ENCODE data around the gene SPRR3. TPM values are rescaled to one million over a fixed set of nuclear protein-coding genes. Genes with fewer than 3 reads are reported as not detected.

SPRR3 gene
- total and polyA plus RNA-seq, 2 donors: 0.65 to 10.0 TPM

DNA sequence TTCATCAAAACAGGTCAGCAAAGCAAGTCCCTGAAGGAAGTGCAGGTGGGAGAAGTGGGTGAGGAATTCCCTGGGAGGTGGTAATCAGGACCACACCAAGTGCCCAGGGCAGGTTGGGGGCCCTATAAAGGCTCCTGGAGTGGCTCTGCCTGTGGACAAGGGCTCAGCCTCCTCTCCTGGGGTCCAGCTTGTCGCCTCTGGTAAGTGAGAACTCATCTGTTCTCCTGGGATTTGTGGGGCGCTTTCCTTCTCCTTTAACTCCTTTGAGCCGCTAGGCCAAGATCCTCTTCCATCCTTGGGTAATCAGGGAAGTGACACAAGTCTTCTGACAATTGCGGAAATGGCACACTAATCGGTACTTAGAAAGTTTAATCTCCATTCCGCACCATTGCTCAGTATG, 31.1 kb upstream of the SPRR3 start, which contains the start of gene SPRR4:
Gene SPRR4 (plus strand): TSS at position 154 of the 400 bp plus-strand sequence. CDS start 1,243 bp downstream, outside the sequence.
- DNase-seq (ENCODE audit: extremely low spot score): no peak
- Histone ChIP-seq H3K4me3 (ENCODE audit: low read depth, low read length) (no peak within 1 kb of the TSS), H3K36me3 (ENCODE audit: insufficient read depth) (no peaks in the 10 kb centered on the region), H3K4me1 (ENCODE audit: insufficient read depth) (no peaks in the 10 kb centered on the region), H3K27ac (ENCODE audit: low read depth) (no peak within 1 kb of the TSS)
- WGBS: 87% methylated on average over 6 of the region's 6 CpGs

DNA sequence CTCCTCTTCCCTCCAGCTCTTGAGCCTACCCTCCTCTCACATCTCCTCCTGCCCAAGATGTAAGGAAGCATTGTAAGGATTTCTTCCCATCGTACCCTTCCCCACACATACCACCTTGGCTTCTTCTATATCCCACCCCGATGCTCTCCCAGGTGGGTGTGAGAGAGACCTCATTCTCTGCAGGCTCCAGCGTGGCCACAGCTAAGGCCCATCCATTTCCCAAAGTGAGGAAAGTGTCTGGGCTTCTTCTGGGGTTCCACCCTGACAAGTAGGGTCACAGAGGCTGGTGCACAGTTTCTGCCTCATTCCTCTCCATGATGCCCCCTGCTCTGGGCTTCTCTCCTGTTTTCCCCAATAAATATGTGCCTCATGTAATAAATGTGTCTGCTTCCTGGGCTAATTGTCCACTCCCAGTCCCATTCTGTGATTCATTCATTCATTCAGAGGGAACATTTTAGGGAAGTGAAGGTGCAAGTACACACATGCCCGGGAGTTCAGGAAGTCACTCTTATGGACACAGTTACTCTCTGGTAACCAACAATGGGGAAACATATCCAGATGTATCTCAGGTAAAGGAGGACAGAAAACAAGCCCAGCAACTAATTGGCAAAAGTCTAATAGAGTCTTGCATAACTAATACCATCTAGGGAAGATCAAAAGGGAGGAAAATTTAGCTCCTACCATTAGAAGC, 29.2 kb upstream of the SPRR3 start:
- WGBS: 83% methylated on average over 4 of the region's 4 CpGs
- Histone ChIP-seq H3K27ac (ENCODE audit: low read depth) (no peak overlapping the region), H3K4me1 (ENCODE audit: insufficient read depth) (no peaks in the 10 kb centered on the region), H3K36me3 (ENCODE audit: insufficient read depth) (no peaks in the 10 kb centered on the region), H3K4me3 (ENCODE audit: low read depth, low read length) (no peak overlapping the region)
- no peak for DNase-seq (ENCODE audit: extremely low spot score)

DNA sequence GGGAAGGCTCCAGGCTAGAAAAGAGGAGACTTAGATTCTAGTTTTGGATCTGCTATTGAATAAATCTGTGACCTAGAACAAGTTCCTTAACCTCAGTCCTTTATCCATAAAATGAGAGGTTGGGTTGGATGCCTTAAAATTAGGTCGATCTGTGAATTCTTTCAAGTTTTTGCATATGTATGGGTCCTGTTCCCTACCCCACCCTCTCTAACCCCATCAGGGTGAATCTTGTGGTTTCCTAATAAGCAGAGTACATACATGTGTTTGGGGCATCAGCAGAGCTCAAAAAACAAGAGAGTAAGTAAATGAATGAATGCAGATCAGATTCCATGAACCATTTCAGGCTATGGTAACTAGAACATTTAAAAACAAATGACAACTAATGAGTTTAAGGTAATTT, 24.9 kb upstream of the SPRR3 start:
- Histone ChIP-seq H3K4me3 (ENCODE audit: low read depth, low read length) (no peak overlapping the region), H3K36me3 (ENCODE audit: insufficient read depth) (no peaks in the 10 kb centered on the region), H3K4me1 (ENCODE audit: insufficient read depth) (no peaks in the 10 kb centered on the region), H3K27ac (ENCODE audit: low read depth) (no peak overlapping the region)
- 74% methylated on average over 1 of the region's 1 CpG for WGBS
- DNase-seq (ENCODE audit: extremely low spot score): no peak

DNA sequence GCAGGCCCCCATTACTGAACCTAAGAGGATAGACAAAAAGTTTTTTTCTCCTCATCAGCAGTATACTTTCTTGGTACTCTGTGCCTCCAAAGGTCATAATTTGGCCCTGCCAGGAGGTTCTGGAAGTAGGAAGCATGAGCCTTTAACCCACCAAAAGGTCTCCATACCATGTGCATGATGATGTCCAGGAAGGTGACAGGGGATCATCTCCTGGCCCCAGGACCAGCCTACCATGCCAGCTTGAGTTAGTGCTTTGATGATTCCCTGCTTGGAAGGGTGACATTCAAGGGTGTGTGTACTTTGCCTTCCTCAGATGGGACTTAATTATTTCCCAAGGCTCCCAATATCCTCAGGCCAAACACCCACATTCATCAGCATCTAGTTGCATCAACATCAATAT, 23.9 kb upstream of the SPRR3 start:
- Histone ChIP-seq H3K36me3 (ENCODE audit: insufficient read depth) (no peaks in the 10 kb centered on the region), H3K4me3 (ENCODE audit: low read depth, low read length) (no peak overlapping the region), H3K4me1 (ENCODE audit: insufficient read depth) (no peaks in the 10 kb centered on the region), H3K27ac (ENCODE audit: low read depth) (no peak overlapping the region)
- DNase-seq (ENCODE audit: extremely low spot score): no peak

DNA sequence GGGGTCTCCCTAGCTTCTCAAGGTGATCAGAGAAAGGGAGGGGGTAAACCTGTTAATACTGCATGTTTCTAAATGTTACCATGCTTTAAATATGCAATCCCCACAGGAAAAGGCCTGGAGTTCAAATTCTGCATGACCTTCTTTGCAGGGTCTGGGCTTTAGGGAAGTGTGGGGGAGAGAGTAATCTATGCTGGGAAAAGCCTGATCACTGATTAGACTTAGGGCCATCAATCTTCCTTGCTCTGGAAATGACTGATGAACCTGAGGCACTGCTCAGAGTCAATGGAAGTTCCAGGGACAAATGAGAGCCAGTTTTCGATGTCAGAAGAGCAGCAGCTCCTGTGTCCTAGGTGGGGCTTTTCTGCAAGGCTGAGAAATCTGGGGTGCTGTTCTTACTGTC, 20.9 kb upstream of the SPRR3 start:
- Histone ChIP-seq H3K36me3 (ENCODE audit: insufficient read depth) (no peaks in the 10 kb centered on the region), H3K4me3 (ENCODE audit: low read depth, low read length) (no peak overlapping the region), H3K27ac (ENCODE audit: low read depth) (no peak overlapping the region), H3K4me1 (ENCODE audit: insufficient read depth) (no peaks in the 10 kb centered on the region)
- WGBS: 85% methylated on average over 1 of the region's 1 CpG
- no peak for DNase-seq (ENCODE audit: extremely low spot score)

DNA sequence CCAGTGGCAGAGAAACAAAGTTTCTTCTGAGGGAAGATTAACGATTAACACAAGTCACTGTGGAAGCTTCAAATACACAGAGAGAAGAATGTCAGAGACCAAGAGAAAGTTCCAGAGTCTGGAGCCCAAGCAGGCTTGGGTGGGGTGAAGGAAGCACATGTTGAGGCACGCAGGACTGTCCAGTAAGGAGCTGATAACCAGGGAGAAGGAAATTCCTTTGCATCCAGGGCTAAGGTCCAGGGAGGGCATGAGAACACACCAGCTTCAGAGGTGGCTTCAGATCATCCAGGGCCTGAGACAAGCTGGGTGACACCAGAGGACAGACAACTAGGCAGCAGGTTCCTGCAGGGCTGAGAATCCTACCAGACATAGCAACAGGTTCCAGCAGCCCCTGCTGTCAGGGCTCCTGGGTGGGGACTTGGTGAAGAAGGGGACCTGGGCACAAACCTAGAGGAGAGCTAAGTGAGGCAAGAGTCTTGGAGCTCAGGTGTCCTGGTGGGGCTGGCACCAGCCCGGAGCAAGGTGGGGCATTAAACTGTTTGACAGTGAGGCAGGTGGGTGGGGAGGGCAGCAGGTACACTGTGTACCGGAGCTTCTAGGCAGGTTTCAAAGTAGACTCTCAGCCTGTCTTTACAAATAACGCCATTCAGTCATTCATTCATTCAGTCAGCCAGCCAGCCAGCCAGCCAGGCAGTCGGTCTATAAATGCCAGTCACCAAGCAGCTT, 20.2 kb upstream of the SPRR3 start:
- no peak for DNase-seq (ENCODE audit: extremely low spot score)

DNA sequence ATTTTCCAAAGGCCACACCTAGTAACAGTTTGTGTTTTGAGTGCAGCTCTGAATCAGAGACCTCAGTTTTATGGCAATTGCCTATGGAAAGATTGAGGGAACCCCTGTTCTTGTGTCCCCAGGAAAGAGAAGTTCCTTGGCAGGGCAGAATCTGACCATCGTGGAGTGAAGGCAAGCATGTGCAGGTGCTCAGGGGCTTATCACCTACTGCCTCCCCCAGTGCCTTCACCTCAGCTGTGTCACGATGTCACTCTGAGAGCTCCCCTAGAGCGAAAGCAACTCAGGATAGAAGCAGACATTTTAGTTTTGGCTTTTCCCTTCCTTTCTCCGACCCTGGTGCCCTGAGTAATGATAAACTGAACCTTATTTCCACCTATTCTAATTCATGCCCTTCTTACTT, 19.5 kb upstream of the SPRR3 start:
- Histone ChIP-seq H3K4me1 (ENCODE audit: insufficient read depth) (no peaks in the 10 kb centered on the region), H3K36me3 (ENCODE audit: insufficient read depth) (no peaks in the 10 kb centered on the region), H3K4me3 (ENCODE audit: low read depth, low read length) (no peak overlapping the region), H3K27ac (ENCODE audit: low read depth) (no peak overlapping the region)
- 71% methylated on average over 4 of the region's 4 CpGs for WGBS
- no peak for DNase-seq (ENCODE audit: extremely low spot score)

More for the DNA sequence above, 20.2 kb upstream of the SPRR3 start:
- Histone ChIP-seq H3K4me1 (ENCODE audit: insufficient read depth) (no peaks in the 10 kb centered on the region), H3K36me3 (ENCODE audit: insufficient read depth) (no peaks in the 10 kb centered on the region), H3K4me3 (ENCODE audit: low read depth, low read length) (no peak overlapping the region), H3K27ac (ENCODE audit: low read depth) (no peak overlapping the region)
- 84% methylated on average over 6 of the region's 6 CpGs for WGBS

DNA sequence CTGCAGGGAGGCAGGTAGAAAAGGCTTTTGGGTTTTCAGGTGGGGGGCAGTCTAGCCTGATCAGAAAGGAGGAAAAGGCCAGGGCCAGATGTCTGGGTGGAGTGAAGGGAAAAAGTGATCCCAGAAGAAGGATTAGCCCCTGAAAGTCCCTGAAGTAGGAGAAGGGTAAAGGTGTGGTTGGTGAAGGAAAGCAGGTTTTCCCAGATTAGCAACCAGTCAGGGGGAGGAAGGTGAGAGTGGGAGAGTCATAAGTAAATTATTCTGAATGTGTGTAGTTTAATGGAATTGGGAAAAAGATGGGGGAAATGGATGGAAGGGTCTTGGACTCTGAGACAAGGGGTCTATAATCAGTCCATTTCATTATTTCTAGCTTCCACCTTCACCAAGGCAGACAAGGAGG, 18.3 kb upstream of the SPRR3 start:
- H3K36me3 ChIP-seq (ENCODE audit: insufficient read depth): no peaks in the 10 kb centered on the region
- no peaks in the 10 kb centered on the region for H3K4me1 ChIP-seq (ENCODE audit: insufficient read depth)
- no peak overlapping the region for H3K27ac ChIP-seq (ENCODE audit: low read depth)
- no peak overlapping the region for H3K4me3 ChIP-seq (ENCODE audit: low read depth, low read length)
- no peak for DNase-seq (ENCODE audit: extremely low spot score)

DNA sequence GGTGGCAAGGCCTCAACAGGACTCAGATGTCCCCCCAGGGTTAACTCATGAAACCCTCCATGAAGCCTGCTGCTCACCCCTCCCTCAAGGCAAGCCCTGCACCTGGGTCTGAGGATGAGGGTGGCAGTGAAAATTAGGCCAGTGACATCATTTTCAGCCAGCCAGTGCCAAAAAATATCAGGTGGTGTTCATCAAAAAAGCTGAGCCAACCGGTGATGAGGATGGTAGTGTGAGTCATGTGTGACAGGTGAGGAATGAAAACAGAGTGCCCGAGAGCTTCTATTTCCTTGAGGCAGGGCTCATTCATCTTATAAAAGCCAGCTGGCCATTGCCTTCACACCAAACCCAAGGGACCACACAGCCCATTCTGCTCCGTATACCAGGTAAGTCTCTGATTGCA, 17.8 kb upstream of the SPRR3 start, which contains the start of gene SPRR1A:
Gene SPRR1A (plus strand): TSS at position 339 of the 400 bp plus-strand sequence. CDS start 1,150 bp downstream, outside the sequence.
- no peak for DNase-seq (ENCODE audit: extremely low spot score)
- Histone ChIP-seq H3K27ac (ENCODE audit: low read depth) (no peak within 1 kb of the TSS), H3K4me1 (ENCODE audit: insufficient read depth) (no peaks in the 10 kb centered on the region), H3K36me3 (ENCODE audit: insufficient read depth) (no peaks in the 10 kb centered on the region), H3K4me3 (ENCODE audit: low read depth, low read length) (no peak within 1 kb of the TSS)
- WGBS: 73% methylated on average over 3 of the region's 3 CpGs

DNA sequence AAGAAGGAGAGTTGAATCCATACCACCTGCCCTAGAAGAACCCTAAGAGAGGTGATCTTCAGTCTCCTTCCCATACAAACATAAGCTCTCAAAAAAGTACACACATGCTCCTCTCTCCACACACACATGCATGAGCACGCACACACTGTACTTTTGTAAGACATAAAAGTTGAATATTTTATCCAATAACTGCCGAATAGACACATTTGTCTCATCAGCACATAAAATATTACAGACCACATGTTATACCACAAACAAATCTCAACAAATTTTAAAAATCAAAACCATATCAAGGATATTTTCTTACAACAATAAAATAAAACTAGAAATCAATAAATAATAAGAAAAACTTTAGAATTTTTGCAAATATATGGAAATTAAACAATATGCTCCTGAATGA, 15.0 kb upstream of the SPRR3 start:
- WGBS: 89% methylated on average over 2 of the region's 2 CpGs
- no peak overlapping the region for H3K27ac ChIP-seq (ENCODE audit: low read depth)
- H3K4me1 ChIP-seq (ENCODE audit: insufficient read depth): no peaks in the 10 kb centered on the region
- no peak for DNase-seq (ENCODE audit: extremely low spot score)
- H3K36me3 ChIP-seq (ENCODE audit: insufficient read depth): no peaks in the 10 kb centered on the region
- no peak overlapping the region for H3K4me3 ChIP-seq (ENCODE audit: low read depth, low read length)

DNA sequence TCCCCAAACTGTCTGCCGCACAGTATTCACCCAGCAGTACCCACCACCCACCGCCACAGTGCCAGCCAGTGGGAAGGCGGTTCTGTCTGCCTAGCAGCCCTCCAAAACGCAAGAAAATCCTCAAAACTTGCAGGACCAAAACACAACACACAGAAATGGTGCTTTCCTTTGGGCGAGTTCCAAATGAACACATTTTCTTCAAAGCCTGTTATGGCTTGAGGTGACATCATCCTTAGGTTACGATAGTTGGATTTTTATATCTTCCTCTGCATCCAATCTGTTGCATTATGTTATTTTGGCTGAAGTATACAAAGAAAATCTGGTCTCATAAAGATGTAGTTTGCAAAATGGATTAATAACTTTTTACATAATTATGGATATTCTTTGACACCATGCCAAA, 8.4 kb upstream of the SPRR3 start:
- 55% methylated on average over 6 of the region's 6 CpGs for WGBS
- DNase-seq (ENCODE audit: extremely low spot score): no peak
- H3K4me1 ChIP-seq (ENCODE audit: insufficient read depth): no peaks in the 10 kb centered on the region
- H3K4me3 ChIP-seq (ENCODE audit: low read depth, low read length): no peak overlapping the region
- H3K27ac ChIP-seq (ENCODE audit: low read depth): no peak overlapping the region
- H3K36me3 ChIP-seq (ENCODE audit: insufficient read depth): no peaks in the 10 kb centered on the region

DNA sequence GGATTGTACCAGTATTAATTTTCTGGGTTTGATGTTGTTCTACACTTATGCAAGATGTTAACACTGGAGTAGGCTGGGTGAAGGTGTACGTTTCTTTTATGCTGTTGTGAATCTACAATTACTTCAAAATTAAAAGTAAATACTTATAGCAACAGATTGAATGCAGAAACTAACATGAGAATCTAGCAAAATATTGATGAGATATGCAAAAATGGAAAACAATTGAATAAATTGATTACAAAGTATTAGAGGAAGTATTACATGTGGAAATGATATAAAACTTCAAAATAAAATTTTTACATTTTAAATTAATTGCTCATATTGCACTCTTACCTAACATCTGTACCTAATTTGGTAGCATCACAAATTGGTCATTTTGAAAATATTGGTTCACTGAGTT, 5.7 kb upstream of the SPRR3 start:
- no peaks in the 10 kb centered on the region for H3K4me1 ChIP-seq (ENCODE audit: insufficient read depth)
- H3K36me3 ChIP-seq (ENCODE audit: insufficient read depth): no peaks in the 10 kb centered on the region
- 50% methylated on average over 1 of the region's 1 CpG for WGBS
- DNase-seq (ENCODE audit: extremely low spot score): no peak
- H3K27ac ChIP-seq (ENCODE audit: low read depth): no peak overlapping the region
- no peak overlapping the region for H3K4me3 ChIP-seq (ENCODE audit: low read depth, low read length)

DNA sequence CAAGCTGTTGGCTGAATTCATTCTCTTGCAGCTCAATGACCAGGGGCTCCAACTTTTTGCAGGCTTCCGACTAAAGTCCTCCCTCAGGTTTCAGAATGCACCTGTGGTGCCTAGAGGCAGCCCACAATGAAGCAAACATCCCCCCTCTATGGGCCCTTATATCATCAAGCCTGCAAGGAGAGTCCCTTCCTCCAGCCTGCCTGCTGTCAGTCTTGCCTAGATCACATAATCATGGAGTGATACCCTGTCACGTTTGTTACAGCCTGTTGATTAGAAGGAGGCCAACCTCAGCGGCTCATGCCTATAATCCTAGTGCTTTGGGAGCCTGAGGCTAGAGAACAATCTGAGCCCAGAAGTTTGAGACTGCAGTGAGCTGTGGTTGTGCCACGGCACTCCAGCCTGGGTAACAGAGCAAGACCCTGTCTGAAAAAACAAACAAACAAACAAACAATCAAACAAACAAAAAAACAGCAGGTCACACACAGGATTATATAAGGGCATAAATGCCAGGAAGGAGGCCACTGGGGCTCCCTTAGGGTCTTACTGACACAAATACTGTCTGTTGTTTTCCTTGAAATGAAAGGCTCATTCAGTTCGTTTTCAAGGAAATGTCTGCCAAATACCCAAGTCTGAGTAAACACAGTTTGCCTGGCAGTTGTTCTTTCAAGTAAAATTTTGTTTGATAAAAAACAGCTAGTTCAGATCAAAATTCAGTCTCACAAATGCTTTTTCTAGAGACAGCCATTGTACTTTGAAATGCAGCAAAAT, 4.7 kb upstream of the SPRR3 start:
- Histone ChIP-seq H3K4me1 (ENCODE audit: insufficient read depth) (no peaks in the 10 kb centered on the region), H3K27ac (ENCODE audit: low read depth) (no peak overlapping the region), H3K36me3 (ENCODE audit: insufficient read depth) (no peaks in the 10 kb centered on the region), H3K4me3 (ENCODE audit: low read depth, low read length) (no peak overlapping the region)
- 18% methylated on average over 5 of the region's 5 CpGs for WGBS
- no peak for DNase-seq (ENCODE audit: extremely low spot score)

DNA sequence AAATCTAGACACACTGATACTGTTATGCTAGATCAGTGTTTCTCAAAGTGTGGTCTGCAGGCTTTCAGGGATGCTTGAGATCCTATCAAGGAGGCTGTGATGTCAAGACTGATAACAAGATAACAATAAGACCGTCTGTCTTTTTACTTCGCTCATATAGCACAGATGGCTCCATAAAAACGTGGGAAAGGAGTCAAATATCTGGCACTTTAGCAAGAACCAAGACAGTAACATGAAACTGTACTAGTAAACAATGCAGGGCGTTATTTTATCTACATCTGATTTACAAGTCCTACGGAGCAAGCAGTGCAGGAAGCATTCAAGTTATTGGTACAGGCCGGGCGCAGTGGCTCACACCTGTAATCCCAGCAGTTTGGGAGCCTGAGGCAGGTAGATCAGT, 3.6 kb upstream of the SPRR3 start:
- Histone ChIP-seq H3K4me3 (ENCODE audit: low read depth, low read length) (no peak overlapping the region), H3K36me3 (ENCODE audit: insufficient read depth) (no peaks in the 10 kb centered on the region), H3K4me1 (ENCODE audit: insufficient read depth) (no peaks in the 10 kb centered on the region), H3K27ac (ENCODE audit: low read depth) (no peak overlapping the region)
- DNase-seq (ENCODE audit: extremely low spot score): no peak
- WGBS: 11% methylated on average over 7 of the region's 7 CpGs

All from urinary bladder (tissue), 4 donors.